HepG2 (cell line): Measurements from ENCODE around the gene UBL4B. TPM values are rescaled to one million over a fixed set of nuclear protein-coding genes. Genes with fewer than 3 reads are reported as not detected.

Experiments used
- FOXK2 ChIP-seq: fragments of 450-650 bp; IDR thresholded peaks from 2 replicates; pipeline ENCODE4 v1.6.1; 2016
- FOXM1 ChIP-seq: sonication (generic); formaldehyde crosslinking; IDR thresholded peaks from 2 replicates; pipeline ENCODE4 v1.5.0; 2020; ENCODE audit warnings: missing genetic modification reagents
- HNRNPLL ChIP-seq: fragments of 200-400 bp; formaldehyde crosslinking; IDR thresholded peaks from 2 replicates; pipeline ENCODE4 v1.6.1; 2017; ENCODE audit warnings: mild to moderate bottlenecking, low read depth, low read length; ENCODE audit not compliant: poor library complexity, severe bottlenecking
- KDM5A ChIP-seq: fragments of 200-600 bp; sonication (generic); IDR thresholded peaks from 2 replicates; pipeline ENCODE4 v1.7.0; 2018; ENCODE audit warnings: antibody characterized with exemption, mild to moderate bottlenecking, low read length, borderline replicate concordance
- MIER3 ChIP-seq: IDR thresholded peaks from 2 replicates; pipeline ENCODE4 v1.6.1; 2016; ENCODE audit warnings: missing compliant biosample characterization, borderline replicate concordance
- MIXL1 ChIP-seq: IDR thresholded peaks from 2 replicates; pipeline ENCODE4 v1.6.1; 2016
- MLLT10 ChIP-seq: sonication (generic); formaldehyde crosslinking; IDR thresholded peaks from 2 replicates; pipeline ENCODE4 v1.4.0; 2020; ENCODE audit warnings: missing genetic modification reagents
- MXD3 ChIP-seq: IDR thresholded peaks from 2 replicates; pipeline ENCODE4 v1.6.1; 2016; ENCODE audit warnings: mild to moderate bottlenecking, missing biosample characterization, missing genetic modification reagents
- RARG ChIP-seq: sonication (generic); formaldehyde crosslinking; IDR thresholded peaks from 2 replicates; pipeline ENCODE4 v1.4.0; 2020; ENCODE audit warnings: low read depth, mild to moderate bottlenecking, missing genetic modification reagents
- REL ChIP-seq: sonication (generic); formaldehyde crosslinking; conservative IDR thresholded peaks from 2 replicates; pipeline ENCODE4 v1.8.0; 2022; ENCODE audit warnings: mild to moderate bottlenecking, missing genetic modification reagents, moderate library complexity
- TEAD3 ChIP-seq: optimal IDR thresholded peaks from 2 replicates; pipeline ENCODE3; 2016; ENCODE audit warnings: borderline replicate concordance
- TRIM22 ChIP-seq: fragments of 450-650 bp; IDR thresholded peaks from 2 replicates; pipeline ENCODE4 v1.6.1; 2017
- U2AF2 ChIP-seq: fragments of 200-400 bp; formaldehyde crosslinking; IDR thresholded peaks from 2 replicates; pipeline ENCODE4 v1.6.1; 2017; ENCODE audit warnings: low read depth, mild to moderate bottlenecking, low read length
- ZBTB26 ChIP-seq: IDR thresholded peaks from 2 replicates; pipeline ENCODE4 v1.6.1; 2016; ENCODE audit warnings: missing compliant biosample characterization, missing genetic modification reagents, borderline replicate concordance
- ZFP41 ChIP-seq: sonication (generic); formaldehyde crosslinking; IDR thresholded peaks from 2 replicates; pipeline ENCODE4 v1.4.0; 2020; ENCODE audit warnings: mild to moderate bottlenecking, missing genetic modification reagents, borderline replicate concordance
- ZKSCAN1 ChIP-seq: fragments of 150-350 bp; IDR thresholded peaks from 2 replicates; pipeline ENCODE4 v1.6.1; 2014; ENCODE audit warnings: low read length
- ZNF24 ChIP-seq: fragments of 450-650 bp; IDR thresholded peaks from 2 replicates; pipeline ENCODE4 v1.6.1; 2017; ENCODE audit warnings: antibody characterized with exemption, mild to moderate bottlenecking
- ZNF260 ChIP-seq: sonication (generic); formaldehyde crosslinking; IDR thresholded peaks from 2 replicates; pipeline ENCODE4 v1.4.0; 2020; ENCODE audit warnings: missing genetic modification reagents, low read depth, mild to moderate bottlenecking, borderline replicate concordance
- ZNF280D ChIP-seq: sonication (generic); formaldehyde crosslinking; IDR thresholded peaks from 2 replicates; pipeline ENCODE4 v1.5.1; 2020; ENCODE audit warnings: mild to moderate bottlenecking, missing genetic modification reagents
- ZNF281 ChIP-seq: sonication (generic); formaldehyde crosslinking; IDR thresholded peaks from 2 replicates; pipeline ENCODE4 v1.4.0; 2020; ENCODE audit warnings: missing genetic modification reagents, borderline replicate concordance
- ZNF740 ChIP-seq: sonication (generic); formaldehyde crosslinking; IDR thresholded peaks from 2 replicates; pipeline ENCODE4 v1.4.0; 2020; ENCODE audit warnings: missing genetic modification reagents
- ZNF768 ChIP-seq: sonication (generic); formaldehyde crosslinking; IDR thresholded peaks from 2 replicates; pipeline ENCODE4 v1.4.0; 2020; ENCODE audit warnings: missing genetic modification reagents
- polyA plus RNA-seq, 8 experiments: library from polyadenylated mRNA; depleted of rRNA in 3 of 8; stranded (reverse) in 7 of 8; unstranded in 1 of 8; fragments of >200 nt; fragmentation: Illumina TruSeq in 4 of 8; extraction: Trizol in 4 of 8; gene quantifications; 2 replicates each; pipeline versions ENCODE4 v1.2.1 to v1.2.3, GENCODE V29; 2011 to 2016; ENCODE audit warnings: low read depth in 4 of 8, missing spikeins in 1 of 8, mixed read lengths in 1 of 8; ENCODE audit not compliant: insufficient read depth in 1 of 8
- total RNA-seq, 5 experiments: library from RNA; depleted of rRNA; stranded (reverse); fragments of >200 nt; fragmentation: Illumina TruSeq; extraction: Trizol; gene quantifications; 2 replicates each; pipeline ENCODE4 v1.2.3, GENCODE V29; 2016; ENCODE audit warnings: low read depth in 1 of 5

Gene UBL4B
- total and polyA plus RNA-seq, 2 of the 13 experiments (the other 11 are each of a cell fraction or from before 2014, with no cell fraction given) = not detected

- TF ChIP-seq ZNF740 (no peak), ZNF280D (CRISPR knock-in tag) (no peak), ZNF24 (no peak), TEAD3 (no peak), REL (CRISPR knock-in tag) (no peak), ZNF260 (CRISPR knock-in tag) (no peak), ZFP41 (CRISPR knock-in tag) (no peak), FOXK2 (no peak), U2AF2 (no peak), FOXM1 (CRISPR knock-in tag) (no peak), TRIM22 (no peak), ZBTB26 (peak; percentile 80), KDM5A (no peak), ZNF281 (CRISPR knock-in tag) (no peak; the same call in 1 of the 2 replicates), ZKSCAN1 (no peak), MLLT10 (CRISPR knock-in tag) (no peak), MIXL1 (peak; percentile 39; the same call in 1 of the 2 replicates), RARG (CRISPR knock-in tag) (no peak), MXD3 (CRISPR knock-in tag) (0 out of 2 replicates have a peak, but pooled peaks have one; percentile 42), HNRNPLL (no peak), MIER3 (CRISPR knock-in tag) (no peak), ZNF768 (CRISPR knock-in tag) (no peak)
These were observed 43.8 kb downstream of the UBL4B start (continued) for GRCh38 chr1:110155878-110156522.
